Suppressor macrophage treated with lipopolysaccharide for 1 hour (primary cell): ENCODE data around the gene CMIP.

ENCODE experiments used
- DNase-seq, 3 donors: peaks; one replicate each; pipeline ENCODE4 v3.0.0-alpha.2; 2020 to 2022

Gene CMIP

GRCh38 chr16:81756615-81757356 lies 312.2 kb downstream of the CMIP start:
- DNase-seq: peak; percentile 51 to 76 (median 54)

GRCh38 chr16:81758376-81758775 lies 313.8 kb downstream of the CMIP start:
- DNase-seq: peak; percentile 69 to 85 (median 77)
